Cardiac muscle cell (in vitro differentiated cells and primary cell): ENCODE measurements around the gene GABRB3. TPM values are rescaled to one million over a fixed set of nuclear protein-coding genes. Genes with fewer than 3 reads are reported as not detected.
A peak's percentile ranks its signal among the peaks of the same experiment; 100 is the strongest.

Source experiments
- DNase-seq, 2 donors: peaks; one replicate each; pipeline versions ENCODE4 v3.0.0 to v3.0.0-alpha.2; 2010 to 2017; ENCODE audit warnings: low read depth in 1 of 2, low spot score in 1 of 2
- H3K27ac ChIP-seq: fragments of 200-600 bp; sonication (generic); 2 replicates; pipeline ENCODE4 v1.5.1; 2016
- H3K27me3 ChIP-seq: fragments of 200-600 bp; sonication (generic); 2 replicates; pipeline ENCODE4 v1.6.0; 2016; ENCODE audit warnings: control low read depth
- H3K36me3 ChIP-seq: fragments of 200-600 bp; sonication (generic); 2 replicates; pipeline ENCODE4 v1.5.1; 2016; ENCODE audit warnings: control low read depth
- H3K4me1 ChIP-seq: fragments of 200-600 bp; sonication (generic); 2 replicates; pipeline ENCODE4 v1.8.1; 2017; ENCODE audit warnings: low read depth, mild to moderate bottlenecking, mixed run types
- H3K4me3 ChIP-seq: fragments of 200-600 bp; sonication (generic); 2 replicates; pipeline ENCODE4 v1.5.1; 2016; ENCODE audit warnings: mild to moderate bottlenecking
- H3K9me3 ChIP-seq: fragments of 200-600 bp; sonication (generic); 2 replicates; pipeline ENCODE4 v1.5.1; 2017; ENCODE audit warnings: low read depth, mild to moderate bottlenecking, control low read depth
- CTCF ChIP-seq: IDR thresholded peaks from 2 replicates; pipeline ENCODE4 v1.5.1; 2012; ENCODE audit warnings: low read depth, mild to moderate bottlenecking, low read length
- polyA plus RNA-seq: library from polyadenylated mRNA; unstranded; fragments of >200 nt; fragmentation: Nextera tagmentation; extraction: Ambion mirVana; gene quantifications from 2 replicates; pipeline ENCODE4 v1.2.1, GENCODE V29; 2016
- total RNA-seq: library from RNA; depleted of rRNA; stranded (reverse); fragments of >200 nt; gene quantifications from 2 replicates; pipeline ENCODE4 v1.2.3, GENCODE V29; 2016

GABRB3 gene
- total RNA-seq (1.5 and 3.0 TPM in 2 replicates), polyA plus RNA-seq (1.2 and 3.1 TPM in 2 replicates)

- no peaks in the 10 kb centered on the region for H3K36me3 ChIP-seq
- DNase-seq: peak in 1 of 2 donors; percentile 3
- peaks cover 53% of the 10 kb centered on the region for H3K27me3 ChIP-seq
- H3K4me1 ChIP-seq: no peaks in the 10 kb centered on the region
- no peaks in the 10 kb centered on the region for H3K9me3 ChIP-seq
- peak within 1 kb of the TSS; percentile 40 for H3K4me3 ChIP-seq
- no peak for TF ChIP-seq CTCF
- H3K27ac ChIP-seq: no peak within 1 kb of the TSS
Measured at GRCh38 chr15:26772154-26773066, at the start of gene GABRB3. Gene GABRB3, minus strand, starts transcription at chr15:26773066.

DNA sequence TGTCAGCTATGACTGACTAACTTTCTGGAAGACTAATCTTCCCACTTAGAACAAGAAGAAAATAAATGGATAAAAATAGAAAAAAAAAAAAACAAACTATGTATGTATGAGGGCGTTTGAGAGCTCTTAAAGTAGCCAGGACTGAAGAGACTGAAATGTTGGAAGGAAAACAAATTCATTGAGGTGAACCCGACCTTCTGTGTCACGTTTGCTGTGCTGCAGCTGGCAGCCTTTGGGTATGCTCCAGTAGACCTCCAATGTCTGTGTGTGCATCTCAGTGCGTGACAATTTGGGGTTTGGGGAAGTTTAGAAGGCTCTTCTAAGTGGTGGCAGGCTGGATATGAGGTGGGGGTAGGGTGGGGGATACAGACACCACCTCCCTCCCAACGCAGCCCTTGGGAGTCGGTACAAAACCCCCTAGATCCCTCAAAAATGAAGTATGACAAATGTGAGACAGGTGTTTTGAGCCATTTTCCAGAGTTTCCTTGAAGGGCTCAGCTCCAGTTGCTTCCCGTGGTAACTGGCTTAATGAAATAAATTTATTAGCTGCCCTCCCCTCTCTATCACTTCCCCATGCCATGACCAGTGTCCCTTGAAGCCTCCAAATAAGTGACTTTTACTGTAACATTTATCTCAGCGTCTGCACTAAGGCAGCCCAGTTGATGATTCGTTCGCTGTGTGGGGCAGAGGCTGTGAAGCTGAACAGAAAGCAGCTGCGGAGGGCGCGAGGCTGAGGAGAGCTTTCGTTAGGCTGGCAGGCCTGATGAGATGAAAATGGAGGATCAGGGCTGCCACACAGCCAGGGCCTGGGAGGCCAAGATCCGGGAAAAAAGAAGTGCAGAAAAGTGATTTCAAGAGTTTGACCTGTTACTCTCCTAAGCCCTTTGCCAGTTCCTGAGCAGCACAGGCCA lies 34.9 kb upstream of the GABRB3 start:
- no peaks in the 10 kb centered on the region for H3K4me1 ChIP-seq
- H3K9me3 ChIP-seq: no peaks in the 10 kb centered on the region
- H3K36me3 ChIP-seq: no peaks in the 10 kb centered on the region
- no peak for DNase-seq
- H3K27ac ChIP-seq: no peak overlapping the region
- no peak overlapping the region for H3K4me3 ChIP-seq
- H3K27me3 ChIP-seq: no peaks in the 10 kb centered on the region
- TF ChIP-seq CTCF: no peak

DNA sequence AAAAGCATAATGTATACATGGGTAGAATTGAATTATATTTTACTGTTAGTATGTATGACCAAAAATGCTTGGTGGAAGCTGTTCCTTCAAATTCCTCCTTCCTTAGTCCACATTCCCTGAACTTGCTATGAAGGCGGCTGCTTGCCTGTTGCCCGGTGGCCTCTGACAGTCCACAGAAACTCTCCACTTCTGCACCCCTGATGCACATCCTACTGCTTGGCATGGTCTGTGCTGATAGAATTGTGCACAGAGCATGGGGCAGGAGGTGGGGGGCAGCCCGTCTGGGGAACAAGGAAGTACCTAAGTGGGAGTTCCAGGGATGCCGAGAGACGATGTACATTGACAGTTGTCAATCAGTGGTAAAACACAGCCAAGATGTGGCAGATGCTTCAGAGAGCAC lies 33.7 kb upstream of the GABRB3 start:
- no peak for DNase-seq
- no peak for TF ChIP-seq CTCF
- Histone ChIP-seq H3K27me3 (no peaks in the 10 kb centered on the region), H3K27ac (no peak overlapping the region), H3K4me3 (no peak overlapping the region), H3K4me1 (no peaks in the 10 kb centered on the region), H3K36me3 (no peaks in the 10 kb centered on the region), H3K9me3 (no peaks in the 10 kb centered on the region)

- no peaks in the 10 kb centered on the region for H3K9me3 ChIP-seq
- DNase-seq: peak in 1 of 2 donors; percentile 51
- no peak for TF ChIP-seq CTCF
- no peaks in the 10 kb centered on the region for H3K4me1 ChIP-seq
- no peak overlapping the region for H3K4me3 ChIP-seq
- no peaks in the 10 kb centered on the region for H3K27me3 ChIP-seq
- no peak overlapping the region for H3K27ac ChIP-seq
- no peaks in the 10 kb centered on the region for H3K36me3 ChIP-seq
Measured at GRCh38 chr15:26806151-26806550, 33.3 kb upstream of the GABRB3 start.

DNA sequence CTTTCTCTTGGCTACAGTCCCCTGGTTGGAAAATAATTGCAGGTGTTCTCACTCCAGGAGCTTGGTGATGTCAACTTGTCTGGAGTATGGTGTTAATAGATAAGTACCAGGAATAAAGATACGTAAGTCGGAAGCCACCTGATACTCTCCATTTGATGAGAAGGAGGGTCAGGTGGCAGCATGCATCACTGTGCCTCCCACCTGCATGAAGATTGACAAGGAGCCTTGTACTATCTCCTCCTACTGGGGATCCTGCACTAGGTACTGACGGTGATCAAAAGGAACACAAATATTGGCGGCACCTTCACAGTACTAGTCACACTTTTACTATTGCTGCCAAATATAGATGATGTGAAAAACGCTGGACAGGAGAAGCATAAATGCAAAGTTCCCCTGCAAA lies 32.6 kb upstream of the GABRB3 start:
- no peak for TF ChIP-seq CTCF

More for the DNA sequence above, 32.6 kb upstream of the GABRB3 start:
- H3K27me3 ChIP-seq: no peaks in the 10 kb centered on the region
- no peaks in the 10 kb centered on the region for H3K36me3 ChIP-seq
- DNase-seq: no peak
- no peak overlapping the region for H3K27ac ChIP-seq
- H3K4me3 ChIP-seq: no peak overlapping the region
- H3K4me1 ChIP-seq: no peaks in the 10 kb centered on the region
- no peaks in the 10 kb centered on the region for H3K9me3 ChIP-seq
